Suprapubic skin (tissue), 4 donors: ENCODE results near the gene COX20.

Source experiments
- CTCF ChIP-seq, 2 donors: fragments of 200-600 bp in 1 of 2; fragments of 450-650 bp in 1 of 2; sonication (generic) in 1 of 2; IDR thresholded peaks; one replicate each; pipeline ENCODE4 v1.5.1; 2016 to 2019; ENCODE audit warnings: antibody characterized with exemption in 2 of 2, mild to moderate bottlenecking in 1 of 2, moderate library complexity in 1 of 2
- POLR2A ChIP-seq, 2 donors: fragments of 450-650 bp; IDR thresholded peaks; one replicate each; pipeline ENCODE4 v1.6.1; 2017; ENCODE audit warnings: antibody characterized with exemption in 2 of 2, mild to moderate bottlenecking in 2 of 2, moderate library complexity in 2 of 2
- POLR2AphosphoS5 ChIP-seq, 3 donors: sonication (generic); formaldehyde crosslinking; IDR thresholded peaks; one replicate each; pipeline ENCODE4 v1.6.1; 2017; ENCODE audit warnings: antibody characterized with exemption in 3 of 3

GRCh38 chr1:244861683-244862082, 26.2 kb downstream of the COX20 start:
- TF ChIP-seq POLR2A (IDR thresholded peaks at IDR 0.05) (no peak), CTCF (IDR thresholded peaks at IDR 0.05) (no peak), POLR2AphosphoS5 (IDR thresholded peaks at IDR 0.05) (no peak)
